Activated CD4-positive, alpha-beta T cell treated with anti-CD3 and anti-CD28 coated beads, Interleukin-2, amount 10 ng/mL, durations not matched to agents 7 days and 5 days (primary cell): ENCODE data around the gene FZD2. TPM values are rescaled to one million over a fixed set of nuclear protein-coding genes. Genes with fewer than 3 reads are reported as not detected.
"Not testable (repeated sequence)": the region's sequence is repeated elsewhere in the genome, so short reads cannot be mapped to it uniquely, and the experiment has no call there.

Experiments used
- CTCF ChIA-PET: fragments of 350-600 bp; sonication (Branson Sonifier 250); formaldehyde crosslinking; loops from one replicate; lab custom pipeline; 2021; ENCODE audit warnings: antibody characterized with exemption; lab: Charles Lee
- POLR2A ChIA-PET: fragments of 350-600 bp; sonication (Branson Sonifier 250); formaldehyde crosslinking; loops from one replicate; lab custom pipeline; 2021; ENCODE audit warnings: antibody characterized with exemption; lab: Charles Lee
- DNase-seq: peaks from one replicate; pipeline ENCODE4 v3.0.0-alpha.2; 2020
- H3K27ac Mint-ChIP-seq: one replicate; pipeline ENCODE4 v1.8.0; 2021; ENCODE audit warnings: mild to moderate bottlenecking, moderate library complexity, mixed read lengths
- H3K27me3 Mint-ChIP-seq: one replicate; pipeline ENCODE4 v1.8.0; 2021; ENCODE audit warnings: mixed read lengths
- H3K36me3 Mint-ChIP-seq: one replicate; pipeline ENCODE4 v1.8.0; 2021; ENCODE audit warnings: low read depth, mixed read lengths
- H3K4me1 Mint-ChIP-seq: one replicate; pipeline ENCODE4 v1.8.0; 2021; ENCODE audit warnings: mixed read lengths
- H3K4me3 Mint-ChIP-seq: one replicate; pipeline ENCODE4 v1.8.0; 2021; ENCODE audit warnings: mild to moderate bottlenecking, moderate library complexity, mixed read lengths
- H3K9me3 Mint-ChIP-seq: one replicate; pipeline ENCODE4 v1.8.0; 2021; ENCODE audit warnings: mixed read lengths
- total RNA-seq, 2 experiments: library from RNA; stranded (reverse); gene quantifications; one replicate each; pipeline ENCODE4 v1.2.3, GENCODE V29; 2021

Gene FZD2
- total RNA-seq, 2 experiments from 2014 or later = 0.15 TPM; not detected in 1

- Mint-ChIP-seq H3K4me1 (peaks cover 7% of the 10 kb centered on the region), H3K27ac (no peak overlapping the region), H3K4me3 (no peak overlapping the region), H3K27me3 (peaks cover 2% of the 10 kb centered on the region), H3K9me3 (no peaks in the 10 kb centered on the region), H3K36me3 (no peaks in the 10 kb centered on the region)
- ChIA-PET POLR2A (no interaction called here), CTCF (no interaction called here)
- no peak for DNase-seq
Measured at GRCh38 chr17:44536090-44536953, 21.0 kb upstream of the FZD2 start.

- H3K27ac Mint-ChIP-seq, H3K36me3 Mint-ChIP-seq, POLR2A ChIA-PET, H3K9me3 Mint-ChIP-seq, DNase-seq, H3K4me1 Mint-ChIP-seq, H3K4me3 Mint-ChIP-seq, H3K27me3 Mint-ChIP-seq: not testable (repeated sequence)
- CTCF ChIA-PET = interaction anchor here (0.7 to 0.9 kb wide), 2 partner anchors 32 to 106 kb away, joined by 3 to 4 read pairs; no protein-coding TSS in a partner anchor
Measured at GRCh38 chr17:44537922-44538321, 19.4 kb upstream of the FZD2 start.

- Mint-ChIP-seq H3K36me3 (no peaks in the 10 kb centered on the region), H3K27me3 (peaks cover 14% of the 10 kb centered on the region), H3K27ac (no peak overlapping the region), H3K9me3 (no peaks in the 10 kb centered on the region), H3K4me3 (no peak overlapping the region), H3K4me1 (peaks cover 1% of the 10 kb centered on the region)
- CTCF ChIA-PET = no interaction called here
- POLR2A ChIA-PET = no interaction called here
- DNase-seq = no peak
Measured at GRCh38 chr17:44539673-44540072, 17.6 kb upstream of the FZD2 start.

GRCh38 chr17:44540246-44541084, 16.8 kb upstream of the FZD2 start:
- no peak for DNase-seq
- CTCF ChIA-PET = no interaction called here
- Mint-ChIP-seq H3K4me1 (peaks cover 1% of the 10 kb centered on the region), H3K36me3 (no peaks in the 10 kb centered on the region), H3K27me3 (peaks cover 14% of the 10 kb centered on the region), H3K9me3 (no peaks in the 10 kb centered on the region), H3K27ac (no peak overlapping the region), H3K4me3 (no peak overlapping the region)
- POLR2A ChIA-PET = no interaction called here

GRCh38 chr17:44541884-44542581, 15.3 kb upstream of the FZD2 start:
- CTCF ChIA-PET = no interaction called here
- Mint-ChIP-seq H3K4me3 (no peak overlapping the region), H3K4me1 (peaks cover 1% of the 10 kb centered on the region), H3K36me3 (no peaks in the 10 kb centered on the region), H3K9me3 (no peaks in the 10 kb centered on the region), H3K27ac (no peak overlapping the region), H3K27me3 (peaks cover 19% of the 10 kb centered on the region)
- POLR2A ChIA-PET = no interaction called here
- no peak for DNase-seq

GRCh38 chr17:44543213-44543904, 13.9 kb upstream of the FZD2 start:
- Mint-ChIP-seq H3K27me3 (peaks cover 19% of the 10 kb centered on the region), H3K9me3 (no peaks in the 10 kb centered on the region), H3K27ac (no peak overlapping the region), H3K4me3 (no peak overlapping the region), H3K4me1 (peaks cover 1% of the 10 kb centered on the region), H3K36me3 (no peaks in the 10 kb centered on the region)
- DNase-seq = no peak
- ChIA-PET POLR2A (no interaction called here), CTCF (interaction anchor here (0.6 to 1.4 kb wide), 3 partner anchors 9 to 32 kb away, joined by 3 read pairs; no protein-coding TSS in a partner anchor)

- H3K4me3 Mint-ChIP-seq = no peak overlapping the region
- no peak for DNase-seq
- no peak overlapping the region for H3K27ac Mint-ChIP-seq
- peaks cover 21% of the 10 kb centered on the region for H3K27me3 Mint-ChIP-seq
- H3K9me3 Mint-ChIP-seq = no peaks in the 10 kb centered on the region
- peaks cover 1% of the 10 kb centered on the region for H3K4me1 Mint-ChIP-seq
- ChIA-PET CTCF (interaction anchor here (0.6 to 1.4 kb wide), 3 partner anchors 10 to 177 kb away, joined by 3 to 5 read pairs (median 3); no protein-coding TSS in a partner anchor), POLR2A (no interaction called here)
- no peaks in the 10 kb centered on the region for H3K36me3 Mint-ChIP-seq
Measured at GRCh38 chr17:44543905-44544523, 13.3 kb upstream of the FZD2 start.

- Mint-ChIP-seq H3K4me3 (no peak overlapping the region), H3K27me3 (peaks cover 29% of the 10 kb centered on the region), H3K36me3 (no peaks in the 10 kb centered on the region), H3K4me1 (peaks cover 1% of the 10 kb centered on the region), H3K9me3 (no peaks in the 10 kb centered on the region), H3K27ac (no peak overlapping the region)
- POLR2A ChIA-PET = no interaction called here
- DNase-seq = no peak
- CTCF ChIA-PET = interaction anchor here (0.5 to 1.3 kb wide), 5 partner anchors 10 to 102 kb away, joined by 3 to 4 read pairs (median 3); partner anchors contain the start of gene FZD2
Measured at GRCh38 chr17:44546671-44547606, 10.3 kb upstream of the FZD2 start.

- Mint-ChIP-seq H3K27ac (no peak overlapping the region), H3K4me1 (no peaks in the 10 kb centered on the region), H3K36me3 (no peaks in the 10 kb centered on the region), H3K27me3 (peaks cover 31% of the 10 kb centered on the region), H3K4me3 (no peak overlapping the region), H3K9me3 (no peaks in the 10 kb centered on the region)
- POLR2A ChIA-PET = no interaction called here
- DNase-seq = no peak
- CTCF ChIA-PET = interaction anchor here (1.1 to 1.3 kb wide), 3 partner anchors 9 to 101 kb away, joined by 3 read pairs; partner anchors contain the start of gene FZD2
Measured at GRCh38 chr17:44547625-44548267, 9.5 kb upstream of the FZD2 start.

GRCh38 chr17:44548376-44549230, 8.7 kb upstream of the FZD2 start:
- Mint-ChIP-seq H3K9me3 (no peaks in the 10 kb centered on the region), H3K27ac (no peak overlapping the region), H3K36me3 (no peaks in the 10 kb centered on the region), H3K27me3 (peaks cover 30% of the 10 kb centered on the region), H3K4me1 (no peaks in the 10 kb centered on the region), H3K4me3 (no peak overlapping the region)
- no peak for DNase-seq
- ChIA-PET POLR2A (no interaction called here), CTCF (interaction anchor here (1.1 kb wide), 1 partner anchor 19 kb away, joined by 3 read pairs; no protein-coding TSS in a partner anchor)
